Measurements from ENCODE around the gene PLEKHA6.

GRCh38 chr1:204363335-204364114 is 3.8 kb upstream of the PLEKHA6 start:
- TF ChIP-seq POLR2AphosphoS5 (IDR thresholded peaks at IDR 0.05) (no peak), CTCF (IDR thresholded peaks at IDR 0.05) (peak; percentile 96 to 98 (median 97)), EP300 (IDR thresholded peaks at IDR 0.05) (no peak)
